WTC11 (cell line): ENCODE measurements around the gene TPX2.

ENCODE experiments used
- ATF1 ChIP-seq: sonication (generic); formaldehyde crosslinking; IDR thresholded peaks from 2 replicates; pipeline ENCODE4 v1.8.1; 2023; ENCODE audit warnings: mild to moderate bottlenecking, moderate library complexity, missing genetic modification reagents
- CTCF ChIP-seq: fragments of 200-600 bp; IDR thresholded peaks from 2 replicates; pipeline ENCODE4 v1.8.0; 2022; ENCODE audit warnings: antibody characterized with exemption
- E2F1 ChIP-seq: sonication (generic); formaldehyde crosslinking; IDR thresholded peaks from 2 replicates; pipeline ENCODE4 v1.8.0; 2022; ENCODE audit warnings: mild to moderate bottlenecking, missing genetic modification reagents
- IRF2 ChIP-seq: sonication (generic); formaldehyde crosslinking; IDR thresholded peaks from 2 replicates; pipeline ENCODE4 v1.8.0; 2022; ENCODE audit warnings: low read depth, missing genetic modification reagents, borderline replicate concordance
- MAX ChIP-seq: sonication (generic); formaldehyde crosslinking; IDR thresholded peaks from 2 replicates; pipeline ENCODE4 v1.8.0; 2022; ENCODE audit warnings: mild to moderate bottlenecking, missing genetic modification reagents
- RELA ChIP-seq: sonication (generic); formaldehyde crosslinking; IDR thresholded peaks from 2 replicates; pipeline ENCODE4 v1.8.1; 2022; ENCODE audit warnings: missing genetic modification reagents, mild to moderate bottlenecking, borderline replicate concordance
- SP1 ChIP-seq: sonication (generic); formaldehyde crosslinking; conservative IDR thresholded peaks from 2 replicates; pipeline ENCODE4 v1.8.1; 2022; ENCODE audit warnings: missing genetic modification reagents

- no peak for TF ChIP-seq IRF2 (CRISPR knock-in tag)
- TF ChIP-seq CTCF = no peak
- TF ChIP-seq ATF1 (CRISPR knock-in tag) = no peak
- TF ChIP-seq SP1 (CRISPR knock-in tag) = no peak
- no peak for TF ChIP-seq E2F1 (CRISPR knock-in tag)
- no peak for TF ChIP-seq RELA (CRISPR knock-in tag)
- TF ChIP-seq MAX (CRISPR knock-in tag) = no peak
Measured at GRCh38 chr20:31719644-31720485, 19.2 kb upstream of the TPX2 start.
